K562 (cell line): ENCODE measurements around the gene C11orf91. TPM values are rescaled to one million over a fixed set of nuclear protein-coding genes. Genes with fewer than 3 reads are reported as not detected.

Source experiments
- ATAC-seq: fragments of 200-7000 bp; cut with Tn5 transposase; 3 replicates; pipeline ENCODE4 v1.9.1; 2020; ENCODE audit warnings: moderate library complexity
- BruUV-seq: library from RNA; stranded (reverse); fragments of 400-500 nt; replicated peaks from 2 replicates; lab custom pipeline; 2021; lab: Mats Ljungman, UMichigan
- CTCF ChIA-PET: fragments of 300-600 bp; formaldehyde crosslinking; extraction: SDS; loops from one replicate; lab custom pipeline; 2021; ENCODE audit warnings: low intra/inter-chr PET ratio; lab: Yijun Ruan, JAX
- POLR2A ChIA-PET: fragments of 300-600, 350-650 bp; sonication (Branson Sonifier 250); formaldehyde crosslinking; extraction: SDS; loops from one replicate; lab custom pipeline; 2021; ENCODE audit warnings: antibody characterized with exemption, inconsistent platforms; lab: Yijun Ruan, JAX
- DNase-seq, 4 experiments: peaks; one replicate each; pipeline versions ENCODE4 v3.0.0 to v3.0.0-alpha.2; 2011 to 2018; ENCODE audit warnings: low spot score in 3 of 4, mixed read lengths in 3 of 4; ENCODE audit errors: extremely low read depth in 1 of 4
- FAIRE-seq: peaks from 2 replicates; lab custom pipeline; 2011; peaks lifted over from hg19 to GRCh38; lab: Jason Lieb, UNC
- H2AFZ ChIP-seq: 2 replicates; pipeline ENCODE4 v1.6.0; 2011; ENCODE audit warnings: low read depth, low read length, control low read depth, inconsistent platforms
- H3K27ac ChIP-seq: fragments of 200-600 bp; 3 replicates; pipeline ENCODE4 v1.8.0; 2011; ENCODE audit warnings: low read depth, mild to moderate bottlenecking, control low read depth, inconsistent platforms, low read length, moderate library complexity, mixed read lengths; ENCODE audit errors: extremely low read depth
- H3K27me3 ChIP-seq, 2 experiments: fragments of 300-600 bp in 1 of 2; 2 replicates in 1 of 2; 3 replicates in 1 of 2; pipeline versions ENCODE4 v1.6.0 to v1.8.0; 2011; ENCODE audit warnings: inconsistent platforms in 2 of 2, low read length in 2 of 2, mild to moderate bottlenecking in 1 of 2, mixed read lengths in 1 of 2, moderate library complexity in 1 of 2; ENCODE audit not compliant: control insufficient read depth in 2 of 2, insufficient read depth in 2 of 2
- H3K36me3 ChIP-seq: fragments of 300-600 bp; 3 replicates; pipeline ENCODE4 v1.8.0; 2011; ENCODE audit warnings: mild to moderate bottlenecking, low read length, inconsistent platforms; ENCODE audit not compliant: control insufficient read depth, insufficient read depth
- H3K4me1 ChIP-seq, 2 experiments: fragments of 200-600 bp in 1 of 2; replicated peaks in 1 of 2; 2 replicates in 1 of 2; 3 replicates in 1 of 2; pipeline versions ENCODE4 v1.5.1 to v1.8.0; 2011; ENCODE audit warnings: inconsistent platforms in 2 of 2, low read length in 2 of 2, mild to moderate bottlenecking in 1 of 2, mixed read lengths in 1 of 2, moderate library complexity in 1 of 2; ENCODE audit not compliant: control insufficient read depth in 2 of 2, insufficient read depth in 2 of 2
- H3K4me2 ChIP-seq: 2 replicates; pipeline ENCODE4 v1.6.1; 2011; ENCODE audit warnings: low read length, control low read depth, inconsistent platforms, mixed read lengths; ENCODE audit not compliant: insufficient read depth
- H3K4me3 ChIP-seq: fragments of 200-600 bp; sonication (generic), shearing (Covaris generic); 2 replicates; pipeline ENCODE4 v1.5.1; 2016; ENCODE audit warnings: control low read depth, inconsistent platforms
- H3K79me2 ChIP-seq: fragments of 200-600 bp; 3 replicates; pipeline ENCODE4 v1.8.0; 2011; ENCODE audit warnings: low read length, inconsistent platforms; ENCODE audit not compliant: control insufficient read depth, insufficient read depth
- H3K9ac ChIP-seq, 2 experiments: 2 replicates each; pipeline versions ENCODE4 v1.6.0 to v1.6.1; 2011; ENCODE audit warnings: low read depth in 2 of 2, low read length in 2 of 2, control low read depth in 1 of 2, inconsistent platforms in 1 of 2, mild to moderate bottlenecking in 1 of 2, mixed read lengths in 1 of 2; ENCODE audit not compliant: insufficient read depth in 1 of 2
- H3K9me1 ChIP-seq: one replicate; pipeline ENCODE4 v1.6.0; 2011; ENCODE audit warnings: inconsistent platforms, mild to moderate bottlenecking, low read length, moderate library complexity; ENCODE audit not compliant: control insufficient read depth, insufficient read depth
- H3K9me3 ChIP-seq: replicated peaks from 2 replicates; pipeline ENCODE4 v1.5.1; 2011; ENCODE audit warnings: low read depth, low read length, inconsistent platforms; ENCODE audit not compliant: control insufficient read depth, insufficient read depth
- H4K20me1 ChIP-seq: replicated peaks from 2 replicates; pipeline ENCODE4 v1.6.1; 2011; ENCODE audit warnings: low read length, inconsistent platforms, mixed read lengths; ENCODE audit not compliant: control insufficient read depth, insufficient read depth
- SREBF1 ChIP-seq: fragments of 150-350 bp; IDR thresholded peaks from 2 replicates; pipeline ENCODE4 v1.6.1; 2014; ENCODE audit warnings: antibody characterized with exemption, low read depth, low read length, borderline replicate concordance
- TARDBP ChIP-seq: fragments of 450-650 bp; IDR thresholded peaks from 2 replicates; pipeline ENCODE4 v1.6.1; 2016
- WGBS: fragments of 100-300 bp; shearing (Covaris generic); methylation state at CpG from one replicate; pipeline ENCODE4 v1.1.6; 2016; ENCODE audit warnings: low coverage, mixed read lengths; ENCODE audit not compliant: insufficient coverage; ENCODE audit errors: missing lambda C conversion rate; 5-methylcytosine and 5-hydroxymethylcytosine counted together
- in situ Hi-C: fragments of 300-500 bp; cut with MboI; formaldehyde crosslinking; loops from 4 replicates; pipeline ENCODE4 v1.15.0; 2018; ENCODE audit warnings: inconsistent platforms, mixed read lengths
- intact Hi-C: fragments of 100-400 bp; cut with micrococcal nuclease; formaldehyde crosslinking; loops from 2 replicates; pipeline ENCODE4 v1.14.2; 2022
- polyA plus RNA-seq, 8 experiments: library from polyadenylated mRNA; depleted of rRNA in 4 of 8; stranded (reverse) in 5 of 8; unstranded in 3 of 8; fragments of >200 nt; fragmentation: Nextera tagmentation in 2 of 8; fragmentation: Illumina TruSeq in 1 of 8; extraction: Ambion mirVana in 2 of 8; extraction: Trizol in 1 of 8; gene quantifications; 2 replicates each; pipeline versions ENCODE4 v1.2.1 to v1.2.3, GENCODE V29; 2011 to 2014; ENCODE audit warnings: inconsistent platforms in 1 of 8, missing spikeins in 1 of 8
- total RNA-seq, 7 experiments: library from RNA; depleted of rRNA in 6 of 7; stranded (reverse); fragments of >200 nt in 6 of 7; fragmentation: Illumina TruSeq in 2 of 7; extraction: Trizol in 2 of 7; gene quantifications; 2 replicates each; pipeline versions ENCODE4 v1.2.1 to v1.2.3, GENCODE V29; 2011 to 2021; ENCODE audit warnings: low replicate concordance in 1 of 7
- TF ChIP-seq, protein P1 (sequence below): fragments of 250-450 bp; sonication (Bioruptor Pico); IDR thresholded peaks from 2 replicates; pipeline ENCODE4 v1.5.0; 2020; ENCODE audit warnings: mild to moderate bottlenecking, borderline replicate concordance

C11orf91 gene
- total and polyA plus RNA-seq, 9 of the 15 experiments (the other 6 are each of a cell fraction or from before 2014, with no cell fraction given): not detected

DNA sequence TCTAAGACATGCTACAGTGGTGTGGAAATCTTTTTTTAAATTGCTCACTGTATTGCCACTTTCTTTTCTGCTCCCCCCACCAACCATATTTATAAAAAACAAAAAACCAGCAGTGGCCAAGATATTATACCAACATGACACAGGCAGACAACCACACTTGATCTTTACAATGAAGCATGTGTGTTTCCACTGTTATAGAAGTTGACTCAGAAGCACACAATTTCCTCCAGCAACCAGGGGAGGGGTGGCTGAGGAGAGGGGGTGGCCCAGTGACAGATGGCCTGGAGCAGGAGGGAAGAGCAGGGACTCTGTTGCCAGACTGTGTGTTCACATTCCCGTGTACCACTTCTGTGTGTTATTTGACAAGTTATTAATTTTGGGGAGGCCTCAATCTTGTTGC is 20.8 kb upstream of the C11orf91 start (continued):
- no peak for TF ChIP-seq TARDBP

DNA sequence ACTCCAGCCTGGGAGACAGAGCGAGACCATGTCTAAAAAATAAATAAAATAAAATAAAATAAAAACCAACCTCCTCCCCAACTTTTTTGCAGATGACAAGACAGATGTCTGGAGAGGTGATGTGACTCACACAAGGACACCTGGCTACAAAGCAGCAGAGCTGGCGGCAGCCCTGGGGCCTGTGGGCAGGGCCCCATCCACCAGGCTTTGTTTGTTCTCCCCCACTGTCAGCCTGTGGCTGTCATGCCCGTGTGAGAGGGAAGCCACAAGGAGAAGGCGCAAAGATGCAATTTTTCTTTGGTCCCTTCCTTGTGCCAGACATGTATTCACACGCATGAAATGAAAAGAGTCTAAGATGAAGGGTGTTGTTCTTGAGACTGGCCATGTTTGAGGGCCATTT is 19.0 kb upstream of the C11orf91 start:
- no peaks in the 10 kb centered on the region for H3K27me3 ChIP-seq
- in situ Hi-C loops: no loop called here
- H3K27ac ChIP-seq: no peak overlapping the region
- TF ChIP-seq, protein P1, sequence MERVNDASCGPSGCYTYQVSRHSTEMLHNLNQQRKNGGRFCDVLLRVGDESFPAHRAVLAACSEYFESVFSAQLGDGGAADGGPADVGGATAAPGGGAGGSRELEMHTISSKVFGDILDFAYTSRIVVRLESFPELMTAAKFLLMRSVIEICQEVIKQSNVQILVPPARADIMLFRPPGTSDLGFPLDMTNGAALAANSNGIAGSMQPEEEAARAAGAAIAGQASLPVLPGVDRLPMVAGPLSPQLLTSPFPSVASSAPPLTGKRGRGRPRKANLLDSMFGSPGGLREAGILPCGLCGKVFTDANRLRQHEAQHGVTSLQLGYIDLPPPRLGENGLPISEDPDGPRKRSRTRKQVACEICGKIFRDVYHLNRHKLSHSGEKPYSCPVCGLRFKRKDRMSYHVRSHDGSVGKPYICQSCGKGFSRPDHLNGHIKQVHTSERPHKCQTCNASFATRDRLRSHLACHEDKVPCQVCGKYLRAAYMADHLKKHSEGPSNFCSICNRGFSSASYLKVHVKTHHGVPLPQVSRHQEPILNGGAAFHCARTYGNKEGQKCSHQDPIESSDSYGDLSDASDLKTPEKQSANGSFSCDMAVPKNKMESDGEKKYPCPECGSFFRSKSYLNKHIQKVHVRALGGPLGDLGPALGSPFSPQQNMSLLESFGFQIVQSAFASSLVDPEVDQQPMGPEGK (CRISPR knock-in tag): no peak
- TF ChIP-seq SREBF1: no peak
- no peak overlapping the region for H3K4me2 ChIP-seq
- H2AFZ ChIP-seq: no peak overlapping the region
- no TSS peak for BruUV-seq
- no peak for FAIRE-seq
- intact Hi-C loops: no loop called here
- H3K9me1 ChIP-seq: peaks cover 10% of the 10 kb centered on the region
- POLR2A ChIA-PET: interaction anchor here (1.2 to 1.5 kb wide), 2 partner anchors 17 to 23 kb away, joined by 3 read pairs; partner anchors contain the start of gene CD59
- ATAC-seq: no peak
- WGBS: 82% methylated on average over 5 of the region's 5 CpGs
- H3K4me3 ChIP-seq: no peak overlapping the region
- peaks cover 29% of the 10 kb centered on the region for H4K20me1 ChIP-seq
- H3K9me3 ChIP-seq: no peaks in the 10 kb centered on the region
- peaks cover 23 to 26% of the 10 kb centered on the region in 2 experiments for H3K4me1 ChIP-seq
- H3K9ac ChIP-seq: no peak overlapping the region
- H3K79me2 ChIP-seq: peaks cover 40% of the 10 kb centered on the region
- DNase-seq: no peak
- peaks cover 73% of the 10 kb centered on the region for H3K36me3 ChIP-seq
- CTCF ChIA-PET: no interaction called here
